Upper lobe of left lung (tissue), 6 donors: ENCODE data around the gene CALML5. TPM values are rescaled to one million over a fixed set of nuclear protein-coding genes. Genes with fewer than 3 reads are reported as not detected.

Experiments used
- ATAC-seq, 2 donors: fragments of 200-7000 bp; cut with Tn5 transposase; one replicate each; pipeline ENCODE4 v1.9.1; 2022; ENCODE audit warnings: mild to moderate bottlenecking in 2 of 2, moderate library complexity in 2 of 2; ENCODE audit not compliant: low FRiP score in 2 of 2
- DNase-seq, 2 donors: peaks; one replicate each; pipeline ENCODE4 v3.0.0-alpha.2; 2019 to 2020
- H3K27ac ChIP-seq, 4 donors: fragments of 200-600 bp; sonication (generic); one replicate each; pipeline ENCODE4 v1.5.1; 2016 to 2019
- H3K27me3 ChIP-seq, 4 donors: fragments of 200-600 bp; sonication (generic); one replicate each; pipeline ENCODE4 v1.5.1; 2017 to 2019
- H3K36me3 ChIP-seq, 4 donors: fragments of 200-600 bp; sonication (generic); one replicate each; pipeline ENCODE4 v1.5.1; 2016 to 2019
- H3K4me1 ChIP-seq, 4 donors: fragments of 200-600 bp; sonication (generic); one replicate each; pipeline ENCODE4 v1.5.1; 2018 to 2019
- H3K4me3 ChIP-seq, 4 donors: fragments of 200-600 bp; sonication (generic); one replicate each; pipeline ENCODE4 v1.5.1; 2017 to 2019; ENCODE audit warnings: mild to moderate bottlenecking in 2 of 4, moderate library complexity in 1 of 4
- H3K9me3 ChIP-seq, 4 donors: fragments of 200-600 bp; sonication (generic); one replicate each; pipeline ENCODE4 v1.5.1; 2018 to 2019
- CTCF ChIP-seq, 6 experiments: fragments of 450-650 bp in 4 of 6; fragments of 200-600 bp in 2 of 6; sonication (generic) in 2 of 6; IDR thresholded peaks; one replicate each; pipeline ENCODE4 v1.5.1; 2016 to 2019; ENCODE audit warnings: antibody characterized with exemption in 6 of 6
- EP300 ChIP-seq, 4 donors: sonication (generic); formaldehyde crosslinking; IDR thresholded peaks; one replicate each; pipeline ENCODE4 v1.5.1; 2017; ENCODE audit warnings: antibody characterized with exemption in 4 of 4, control low read depth in 2 of 4
- POLR2A ChIP-seq, 4 donors: fragments of 450-650 bp; IDR thresholded peaks; one replicate each; pipeline ENCODE4 v1.5.1; 2016 to 2017; ENCODE audit warnings: antibody characterized with exemption in 4 of 4, mild to moderate bottlenecking in 2 of 4
- POLR2AphosphoS5 ChIP-seq, 2 donors: sonication (generic); formaldehyde crosslinking; IDR thresholded peaks; one replicate each; pipeline ENCODE4 v1.5.1; 2017; ENCODE audit warnings: antibody characterized with exemption in 2 of 2
- WGBS, 2 donors: methylation state at CpG; one replicate each; pipeline ENCODE4 v1.1.5; 2017 to 2018; 5-methylcytosine and 5-hydroxymethylcytosine counted together
- total RNA-seq, 6 donors: library from RNA; depleted of rRNA in 4 of 6; stranded (reverse); fragments of >200 nt in 4 of 6; gene quantifications; one replicate each; pipeline versions ENCODE4 v1.1.0 to v1.2.1, GENCODE V29; 2016 to 2021
- donor health status: DM: no; HTN: no; CAD: no; lungs with moderate emphysema.
- donor health status: DM: no; HTN: yes; CAD: no; lungs with severe emphysema.

CALML5 gene
- total RNA-seq, 6 donors from 2014 or later = not detected

DNA sequence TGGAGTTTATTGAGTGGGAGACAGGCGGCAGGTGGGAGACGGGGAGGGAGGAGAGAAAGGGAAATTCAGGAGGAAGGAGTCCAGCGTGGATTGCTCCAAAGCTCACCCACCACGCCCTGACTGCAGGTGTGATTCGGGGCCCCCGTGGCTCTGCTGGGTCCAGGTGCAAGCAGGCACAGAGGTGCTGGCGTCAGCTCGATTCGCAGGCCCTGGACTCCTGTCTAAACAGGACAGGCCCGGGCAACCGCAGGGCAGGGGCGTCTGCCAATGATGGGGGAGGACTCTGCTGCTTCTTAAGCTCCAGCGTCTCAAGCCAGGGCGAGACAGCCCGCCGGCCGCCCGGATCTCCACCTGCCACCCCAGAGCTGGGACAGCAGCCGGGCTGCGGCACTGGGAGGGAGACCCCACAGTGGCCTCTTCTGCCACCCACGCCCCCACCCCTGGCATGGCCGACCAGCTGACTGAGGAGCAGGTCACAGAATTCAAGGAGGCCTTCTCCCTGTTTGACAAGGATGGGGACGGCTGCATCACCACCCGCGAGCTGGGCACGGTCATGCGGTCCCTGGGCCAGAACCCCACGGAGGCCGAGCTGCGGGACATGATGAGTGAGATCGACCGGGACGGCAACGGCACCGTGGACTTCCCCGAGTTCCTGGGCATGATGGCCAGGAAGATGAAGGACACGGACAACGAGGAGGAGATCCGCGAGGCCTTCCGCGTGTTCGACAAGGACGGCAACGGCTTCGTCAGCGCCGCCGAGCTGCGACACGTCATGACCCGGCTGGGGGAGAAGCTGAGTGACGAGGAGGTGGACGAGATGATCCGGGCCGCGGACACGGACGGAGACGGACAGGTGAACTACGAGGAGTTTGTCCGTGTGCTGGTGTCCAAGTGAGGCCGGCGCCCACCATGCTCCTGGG is 25.5 kb upstream of the CALML5 start, which contains the start of gene CALML3:
Gene CALML3, plus strand, starts transcription at position 321 of the 920 bp plus-strand sequence. Its CDS starts 125 bp downstream, at position 446.
- Histone ChIP-seq H3K27me3 (no peaks in the 10 kb centered on the region), H3K4me1 (no peaks in the 10 kb centered on the region), H3K4me3 (no peak within 1 kb of the TSS), H3K27ac (no peak within 1 kb of the TSS), H3K9me3 (no peaks in the 10 kb centered on the region), H3K36me3 (no peaks in the 10 kb centered on the region)
- TF ChIP-seq POLR2AphosphoS5 (IDR thresholded peaks at IDR 0.05) = no peak
- WGBS, 2 donors = 92 to 94% methylated on average over 46 to 64 of the region's 64 CpGs
- DNase-seq = peak in 1 of 2 donors; percentile 81
- ATAC-seq = no peak

DNA sequence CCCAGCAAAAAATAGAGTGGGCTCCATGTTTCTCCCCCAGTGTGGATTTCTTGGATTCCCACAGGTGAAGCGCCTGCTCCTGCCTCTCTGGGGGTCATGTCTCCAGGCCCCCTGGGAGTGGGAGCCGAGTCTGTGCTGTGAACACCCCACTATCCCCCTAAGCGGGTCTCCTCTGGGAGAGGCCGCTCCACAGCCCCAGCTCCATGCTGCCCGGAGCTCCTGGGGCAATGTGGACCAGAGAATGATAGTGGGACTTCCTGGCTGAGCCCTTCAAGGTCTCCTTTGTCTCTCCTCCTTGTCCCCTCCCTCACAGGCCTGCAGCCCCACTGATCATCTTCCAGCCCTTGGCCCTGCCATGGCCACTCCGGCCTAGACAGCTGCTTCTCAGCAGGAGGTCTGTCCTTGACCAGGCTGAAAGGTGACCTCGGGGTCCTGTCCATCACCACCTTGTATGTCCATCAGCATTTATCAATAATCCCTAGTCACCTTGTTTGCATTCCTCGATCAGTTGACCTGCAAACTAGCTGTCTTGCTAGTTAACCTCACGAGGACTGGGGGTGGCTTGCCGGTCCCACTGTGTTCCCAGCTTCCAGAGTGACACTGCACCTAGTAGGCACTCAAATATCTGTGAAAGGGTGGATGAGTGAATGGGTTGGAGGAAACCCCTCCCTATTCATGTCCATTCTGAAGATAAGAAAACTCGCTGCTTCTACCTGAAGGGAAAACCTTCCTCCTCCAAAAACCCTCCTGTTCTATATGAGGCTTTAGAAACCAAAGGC is 24.6 kb upstream of the CALML5 start:
- TF ChIP-seq POLR2A (IDR thresholded peaks at IDR 0.05) = no peak
- no peak for TF ChIP-seq POLR2AphosphoS5 (IDR thresholded peaks at IDR 0.05)
- no peak for TF ChIP-seq EP300 (IDR thresholded peaks at IDR 0.05)
- TF ChIP-seq CTCF (IDR thresholded peaks at IDR 0.05) = no peak
- ATAC-seq (no peak), DNase-seq (no peak)
- WGBS, 2 donors = 88 to 89% methylated on average over 8 to 11 of the region's 11 CpGs
- H3K27ac ChIP-seq = no peak overlapping the region
- no peaks in the 10 kb centered on the region for H3K9me3 ChIP-seq
- no peaks in the 10 kb centered on the region for H3K27me3 ChIP-seq
- H3K4me3 ChIP-seq = no peak overlapping the region
- no peaks in the 10 kb centered on the region for H3K36me3 ChIP-seq
- H3K4me1 ChIP-seq = no peaks in the 10 kb centered on the region

GRCh38 chr10:5522913-5523560 is 23.7 kb upstream of the CALML5 start:
- WGBS, 2 donors = 68 to 75% methylated on average over 4 to 7 of the region's 7 CpGs
- ATAC-seq (no peak), DNase-seq (peak in 1 of 2 donors; percentile 28)

GRCh38 chr10:5519054-5519453 is 19.7 kb upstream of the CALML5 start:
- TF ChIP-seq POLR2AphosphoS5 (IDR thresholded peaks at IDR 0.05) (no peak), EP300 (IDR thresholded peaks at IDR 0.05) (no peak), CTCF (IDR thresholded peaks at IDR 0.05) (no peak), POLR2A (IDR thresholded peaks at IDR 0.05) (no peak)
- 90 to 93% methylated on average over 3 of the region's 3 CpGs for WGBS, 2 donors
- Histone ChIP-seq H3K27ac (no peak overlapping the region), H3K27me3 (no peaks in the 10 kb centered on the region), H3K9me3 (no peaks in the 10 kb centered on the region), H3K36me3 (no peaks in the 10 kb centered on the region), H3K4me3 (no peak overlapping the region), H3K4me1 (peaks cover 0 to 4% (median 0%) of the 10 kb centered on the region in 4 donors)
- DNase-seq = no peak
- ATAC-seq = no peak

More at GRCh38 chr10:5522913-5523560, 23.7 kb upstream of the CALML5 start:
- no peak for TF ChIP-seq POLR2AphosphoS5 (IDR thresholded peaks at IDR 0.05)
- no peak for TF ChIP-seq EP300 (IDR thresholded peaks at IDR 0.05)
- no peak for TF ChIP-seq CTCF (IDR thresholded peaks at IDR 0.05)
- no peak for TF ChIP-seq POLR2A (IDR thresholded peaks at IDR 0.05)
- H3K27me3 ChIP-seq = no peaks in the 10 kb centered on the region
- no peak overlapping the region for H3K4me3 ChIP-seq
- no peaks in the 10 kb centered on the region for H3K36me3 ChIP-seq
- no peaks in the 10 kb centered on the region for H3K9me3 ChIP-seq
- H3K27ac ChIP-seq = no peak overlapping the region
- peaks cover 0 to 2% (median 0%) of the 10 kb centered on the region in 4 donors for H3K4me1 ChIP-seq

DNA sequence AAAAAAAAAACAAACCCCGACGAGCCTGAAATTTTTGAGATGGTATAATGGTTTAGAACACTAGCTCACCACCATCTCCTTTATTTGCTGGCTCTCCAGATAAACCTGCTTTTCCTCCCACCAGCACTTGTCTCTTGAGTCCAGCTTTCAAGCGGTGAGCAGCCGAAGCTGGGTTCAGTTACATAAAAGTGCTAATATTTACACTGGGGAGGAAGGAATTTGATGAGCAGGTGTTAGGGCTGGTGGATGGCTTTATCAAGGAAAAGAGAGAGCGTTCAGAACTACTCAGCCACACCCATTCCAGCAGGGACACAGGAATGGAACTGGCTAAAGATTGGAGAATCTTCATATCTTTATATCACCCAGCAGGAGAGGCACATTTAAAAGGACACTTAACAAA is 18.8 kb upstream of the CALML5 start:
- WGBS, 2 donors = 60 to 63% methylated on average over 5 of the region's 5 CpGs
- Histone ChIP-seq H3K27ac (no peak overlapping the region), H3K9me3 (no peaks in the 10 kb centered on the region)

More for the DNA sequence above, 18.8 kb upstream of the CALML5 start:
- ATAC-seq = no peak
- Histone ChIP-seq H3K27me3 (no peaks in the 10 kb centered on the region), H3K36me3 (no peaks in the 10 kb centered on the region), H3K4me3 (no peak overlapping the region), H3K4me1 (peaks cover 0 to 4% (median 0%) of the 10 kb centered on the region in 4 donors)
- DNase-seq = peak in 1 of 2 donors; percentile 46
- no peak for TF ChIP-seq CTCF (IDR thresholded peaks at IDR 0.05)
- TF ChIP-seq POLR2AphosphoS5 (IDR thresholded peaks at IDR 0.05) = no peak
- no peak for TF ChIP-seq EP300 (IDR thresholded peaks at IDR 0.05)
- no peak for TF ChIP-seq POLR2A (IDR thresholded peaks at IDR 0.05)
